Transverse colon (tissue), 4 donors: ENCODE data around the gene NOBOX. TPM values are rescaled to one million over a fixed set of nuclear protein-coding genes. Genes with fewer than 3 reads are reported as not detected.

Experiments
- small RNA-seq, 4 donors: library from RNA; depleted of rRNA; stranded (forward); fragments of <200 nt; gene quantifications; one replicate each; pipeline ENCODE3, GENCODE V24; 2016
- total RNA-seq, 4 donors: library from RNA; depleted of rRNA; stranded (reverse); fragments of >200 nt; gene quantifications; one replicate each; pipeline ENCODE4 v1.1.0, GENCODE V29; 2016

NOBOX gene
- total RNA-seq, 4 donors from 2014 or later = not detected

Small RNA genes lying within 50 kb of the gene (small RNA-seq; reads per million reads assigned to genes)
- 0 reads per million in 4 donors for gene RNU6ATAC40P

Other genes starting within 250 kb of the NOBOX start
- gene CTAGE4, start 220.2 kb downstream of the NOBOX start, total RNA-seq = 10 to 100 TPM in 3 of 4 donors, 1 to 10 TPM in 1; 7.8 to 63.3 (median 34.1) TPM
- gene ARHGEF35, start 207.9 kb downstream of the NOBOX start, total RNA-seq = 10 to 100 TPM in 3 of 4 donors, 1 to 10 TPM in 1; 4.6 to 29.1 (median 26.3) TPM
- not detected for gene OR2A42, start 164.1 kb downstream of the NOBOX start, total RNA-seq
- gene OR2A7, start 138.9 kb downstream of the NOBOX start, total RNA-seq = 10 to 100 TPM; 14.1 to 50.9 (median 25.1) TPM
- 10 to 100 TPM in 1 of 4 donors, 1 to 10 TPM in 2, not detected in 1; 3.2 to 10.3 (median 6.4) TPM for gene CTAGE8, start 134.4 kb downstream of the NOBOX start, total RNA-seq
- not detected for gene OR2A1, start 91.3 kb downstream of the NOBOX start, total RNA-seq
- 100 to 1,000 TPM in 1 of 4 donors, 10 to 100 TPM in 3; 49.6 to 112 (median 64.3) TPM for gene ARHGEF5, start 48.3 kb downstream of the NOBOX start, total RNA-seq